RKO (cell line): ENCODE results near the gene USP30.

Experiments
- DNase-seq: peaks from one replicate; pipeline ENCODE4 v3.0.0-alpha.2; 2016; ENCODE audit warnings: low spot score

USP30 gene

GRCh38 chr12:109097435-109098182, 45.2 kb downstream of the USP30 start, which contains the start of gene UNG:
Gene UNG (plus strand): TSS chr12:109097597. CDS start chr12:109097680, 83 bp downstream.
- DNase-seq = peak; percentile 95

- peak; percentile 69 for DNase-seq
Measured at GRCh38 chr12:109098183-109098604, 45.8 kb downstream of the USP30 start.

GRCh38 chr12:109098651-109099050, 46.3 kb downstream of the USP30 start:
- DNase-seq = no peak

GRCh38 chr12:109099431-109100020, 47.1 kb downstream of the USP30 start:
- DNase-seq = no peak

GRCh38 chr12:109100741-109101140, 48.4 kb downstream of the USP30 start:
- DNase-seq = no peak

GRCh38 chr12:109102491-109102890, 50.1 kb downstream of the USP30 start:
- DNase-seq = no peak

- no peak for DNase-seq
Measured at GRCh38 chr12:109105176-109105575, 52.8 kb downstream of the USP30 start.

- no peak for DNase-seq
Measured at GRCh38 chr12:109109746-109110350, 57.5 kb downstream of the USP30 start.

- no peak for DNase-seq
Measured at GRCh38 chr12:109110988-109111495, 58.7 kb downstream of the USP30 start.

- no peak for DNase-seq
Measured at GRCh38 chr12:109112720-109113465, 60.5 kb downstream of the USP30 start.

GRCh38 chr12:109113661-109114321, 61.4 kb downstream of the USP30 start:
- no peak for DNase-seq

GRCh38 chr12:109114644-109115043, 62.3 kb downstream of the USP30 start:
- DNase-seq = no peak

GRCh38 chr12:109115404-109115757, 63.0 kb downstream of the USP30 start:
- DNase-seq = no peak

- DNase-seq = no peak
Measured at GRCh38 chr12:109115758-109116610, 63.6 kb downstream of the USP30 start, which contains the start of gene ACACB. Gene ACACB (plus strand): TSS chr12:109116587. CDS start chr12:109139406, 22,819 bp downstream.

GRCh38 chr12:109116611-109116949, 64.2 kb downstream of the USP30 start:
- DNase-seq = no peak

GRCh38 chr12:109120095-109120494, 67.7 kb downstream of the USP30 start:
- DNase-seq = no peak

- no peak for DNase-seq
Measured at GRCh38 chr12:109120557-109120956, 68.2 kb downstream of the USP30 start.

GRCh38 chr12:109121346-109121880, 69.0 kb downstream of the USP30 start:
- no peak for DNase-seq

GRCh38 chr12:109124878-109125648, 72.7 kb downstream of the USP30 start:
- no peak for DNase-seq

GRCh38 chr12:109125791-109126190, 73.4 kb downstream of the USP30 start:
- DNase-seq = no peak
